Esophagus squamous epithelium (tissue), 5 donors: ENCODE data around the gene EYS. TPM values are rescaled to one million over a fixed set of nuclear protein-coding genes. Genes with fewer than 3 reads are reported as not detected.

Experiments
- DNase-seq: peaks from one replicate; lab custom pipeline; 2025; lab: John Stamatoyannopoulos, UW
- H3K27ac ChIP-seq, 4 donors: fragments of 200-600 bp; sonication (generic); one replicate each; pipeline ENCODE4 v1.5.1; 2016 to 2019; ENCODE audit warnings: mild to moderate bottlenecking in 1 of 4
- H3K27me3 ChIP-seq, 4 donors: fragments of 200-600 bp; sonication (generic); 1 replicate in 3 of 4; 2 replicates in 1 of 4; pipeline versions ENCODE4 v1.5.1 to v1.6.0; 2017 to 2021; ENCODE audit warnings: antibody characterized with exemption in 1 of 4
- H3K36me3 ChIP-seq, 3 donors: fragments of 200-600 bp; sonication (generic); one replicate each; pipeline ENCODE4 v1.5.1; 2016 to 2019
- H3K4me1 ChIP-seq, 3 donors: fragments of 200-600 bp; sonication (generic); one replicate each; pipeline ENCODE4 v1.5.1; 2017 to 2019
- H3K4me3 ChIP-seq, 4 donors: fragments of 200-600 bp; sonication (generic); 1 replicate in 3 of 4; 2 replicates in 1 of 4; pipeline ENCODE4 v1.5.1; 2016 to 2019; ENCODE audit warnings: mild to moderate bottlenecking in 2 of 4, moderate library complexity in 1 of 4
- H3K9me3 ChIP-seq, 3 donors: fragments of 200-600 bp; sonication (generic); one replicate each; pipeline ENCODE4 v1.5.1; 2016 to 2019
- CTCF ChIP-seq, 6 experiments: fragments of 450-650 bp in 4 of 6; fragments of 200-600 bp in 2 of 6; sonication (generic) in 2 of 6; IDR thresholded peaks; one replicate each; pipeline ENCODE4 v1.5.1; 2016 to 2019; ENCODE audit warnings: antibody characterized with exemption in 6 of 6, mild to moderate bottlenecking in 4 of 6, moderate library complexity in 4 of 6
- POLR2A ChIP-seq, 4 donors: fragments of 450-650 bp; IDR thresholded peaks; one replicate each; pipeline ENCODE4 v1.6.1; 2017; ENCODE audit warnings: antibody characterized with exemption in 4 of 4, mild to moderate bottlenecking in 4 of 4, moderate library complexity in 3 of 4
- WGBS, 2 donors: methylation state at CpG; one replicate each; pipeline ENCODE4 v1.1.5; 2018; 5-methylcytosine and 5-hydroxymethylcytosine counted together
- intact Hi-C: fragments of 100-400 bp; cut with DNase I; formaldehyde crosslinking; loops from one replicate; pipeline ENCODE4 v1.15.0; 2022
- total RNA-seq, 4 donors: library from RNA; depleted of rRNA; stranded (reverse); fragments of >200 nt; gene quantifications; one replicate each; pipeline ENCODE4 v1.1.0, GENCODE V29; 2016
- donor health status: DM: yes; HTN: yes; CAD: no.

Gene EYS
- total RNA-seq, 4 donors from 2014 or later: 0.87 TPM; not detected in 3

- no peaks in the 10 kb centered on the region for H3K36me3 ChIP-seq
- H3K4me3 ChIP-seq: no peak overlapping the region
- H3K4me1 ChIP-seq: no peaks in the 10 kb centered on the region
- no peaks in the 10 kb centered on the region for H3K27me3 ChIP-seq
- H3K9me3 ChIP-seq: no peaks in the 10 kb centered on the region
- intact Hi-C loops: no loop called here
- H3K27ac ChIP-seq: no peak overlapping the region
- TF ChIP-seq CTCF (IDR thresholded peaks at IDR 0.05): no peak
- no peak for TF ChIP-seq POLR2A (IDR thresholded peaks at IDR 0.05)
- no peak for DNase-seq
- WGBS, 2 donors: 46 to 60% methylated on average over 2 of the region's 2 CpGs
Measured at GRCh38 chr6:65170273-65170672, 536.8 kb downstream of the EYS start.

- Histone ChIP-seq H3K27ac (no peak overlapping the region), H3K9me3 (no peaks in the 10 kb centered on the region), H3K4me3 (no peak overlapping the region), H3K36me3 (no peaks in the 10 kb centered on the region), H3K4me1 (no peaks in the 10 kb centered on the region), H3K27me3 (no peaks in the 10 kb centered on the region)
- 0 to 3% methylated on average over 1 of the region's 1 CpG for WGBS, 2 donors
- TF ChIP-seq CTCF (IDR thresholded peaks at IDR 0.05) (no peak), POLR2A (IDR thresholded peaks at IDR 0.05) (no peak)
- no peak for DNase-seq
- intact Hi-C loops: no loop called here
Measured at GRCh38 chr6:65161661-65162060, 545.4 kb downstream of the EYS start.

GRCh38 chr6:65157025-65157424 is 550.0 kb downstream of the EYS start:
- Histone ChIP-seq H3K9me3 (no peaks in the 10 kb centered on the region), H3K4me3 (no peak overlapping the region), H3K27me3 (no peaks in the 10 kb centered on the region), H3K27ac (no peak overlapping the region), H3K4me1 (no peaks in the 10 kb centered on the region), H3K36me3 (no peaks in the 10 kb centered on the region)
- whole genome bisulfite sequencing, 2 donors: 24 to 25% methylated on average over 3 of the region's 3 CpGs
- intact Hi-C loops: no loop called here
- TF ChIP-seq CTCF (IDR thresholded peaks at IDR 0.05) (no peak), POLR2A (IDR thresholded peaks at IDR 0.05) (no peak)
- no peak for DNase-seq

GRCh38 chr6:65155083-65155482 is 551.9 kb downstream of the EYS start:
- Histone ChIP-seq H3K27me3 (no peaks in the 10 kb centered on the region), H3K9me3 (no peaks in the 10 kb centered on the region), H3K4me1 (no peaks in the 10 kb centered on the region), H3K27ac (no peak overlapping the region), H3K4me3 (no peak overlapping the region), H3K36me3 (no peaks in the 10 kb centered on the region)
- DNase-seq: no peak
- intact Hi-C loops: no loop called here
- TF ChIP-seq POLR2A (IDR thresholded peaks at IDR 0.05) (no peak), CTCF (IDR thresholded peaks at IDR 0.05) (no peak)
- WGBS, 2 donors: 47 to 60% methylated on average over 1 of the region's 1 CpG

- intact Hi-C loops: no loop called here
- WGBS, 2 donors: 54 to 92% methylated on average over 1 of the region's 1 CpG
Measured at GRCh38 chr6:65149841-65150240, 557.2 kb downstream of the EYS start.

More at GRCh38 chr6:65149841-65150240, 557.2 kb downstream of the EYS start:
- Histone ChIP-seq H3K4me1 (no peaks in the 10 kb centered on the region), H3K36me3 (no peaks in the 10 kb centered on the region), H3K4me3 (no peak overlapping the region), H3K9me3 (no peaks in the 10 kb centered on the region), H3K27me3 (no peaks in the 10 kb centered on the region), H3K27ac (no peak overlapping the region)
- DNase-seq: no peak
- TF ChIP-seq CTCF (IDR thresholded peaks at IDR 0.05): no peak
- TF ChIP-seq POLR2A (IDR thresholded peaks at IDR 0.05): no peak
